ENCODE measurements around the gene ESRRA.

- TF ChIP-seq, protein P1, sequence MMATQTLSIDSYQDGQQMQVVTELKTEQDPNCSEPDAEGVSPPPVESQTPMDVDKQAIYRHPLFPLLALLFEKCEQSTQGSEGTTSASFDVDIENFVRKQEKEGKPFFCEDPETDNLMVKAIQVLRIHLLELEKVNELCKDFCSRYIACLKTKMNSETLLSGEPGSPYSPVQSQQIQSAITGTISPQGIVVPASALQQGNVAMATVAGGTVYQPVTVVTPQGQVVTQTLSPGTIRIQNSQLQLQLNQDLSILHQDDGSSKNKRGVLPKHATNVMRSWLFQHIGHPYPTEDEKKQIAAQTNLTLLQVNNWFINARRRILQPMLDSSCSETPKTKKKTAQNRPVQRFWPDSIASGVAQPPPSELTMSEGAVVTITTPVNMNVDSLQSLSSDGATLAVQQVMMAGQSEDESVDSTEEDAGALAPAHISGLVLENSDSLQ (IDR thresholded peaks at IDR 0.05) = no peak
- no peak for TF ChIP-seq FOXK2 (IDR thresholded peaks at IDR 0.05)
- TF ChIP-seq FOXA1 (IDR thresholded peaks at IDR 0.05) = no peak
- TF ChIP-seq SP1 (IDR thresholded peaks at IDR 0.05) = no peak
- TF ChIP-seq SUZ12 (IDR thresholded peaks at IDR 0.05) = no peak
- TF ChIP-seq HDGF (IDR thresholded peaks at IDR 0.05; ENCODE audit: borderline replicate concordance) = no peak
These were observed 1.7 kb downstream of the ESRRA start for GRCh38 chr11:64306876-64307622.

Measured in HEK293T (cell line).